Hepatocyte (in vitro differentiated cells): ENCODE data around the gene OR2F2. TPM values are rescaled to one million over a fixed set of nuclear protein-coding genes. Genes with fewer than 3 reads are reported as not detected.

Experiments used
- DNase-seq: peaks from one replicate; pipeline ENCODE4 v3.0.0-alpha.2; 2016; ENCODE audit warnings: low spot score
- H2AFZ ChIP-seq: fragments of 200-600 bp; sonication (generic); 2 replicates; pipeline ENCODE4 v1.6.0; 2016; ENCODE audit warnings: antibody characterized with exemption, mild to moderate bottlenecking
- H3K27ac ChIP-seq: fragments of 200-600 bp; sonication (generic); 2 replicates; pipeline ENCODE4 v1.5.1; 2016; ENCODE audit warnings: mild to moderate bottlenecking
- H3K27me3 ChIP-seq: fragments of 200-600 bp; sonication (generic); 2 replicates; pipeline ENCODE4 v1.6.1; 2016
- H3K36me3 ChIP-seq: fragments of 200-600 bp; sonication (generic); replicated peaks from 2 replicates; pipeline ENCODE4 v1.5.1; 2016; ENCODE audit warnings: low read depth; ENCODE audit not compliant: insufficient read depth
- H3K4me1 ChIP-seq: fragments of 200-600 bp; sonication (generic); 2 replicates; pipeline ENCODE4 v1.5.1; 2016; ENCODE audit warnings: mild to moderate bottlenecking, moderate library complexity; ENCODE audit not compliant: insufficient read depth
- H3K4me2 ChIP-seq: fragments of 200-600 bp; sonication (generic); 2 replicates; pipeline ENCODE4 v1.6.0; 2016
- H3K4me3 ChIP-seq: fragments of 200-600 bp; sonication (generic); 2 replicates; pipeline ENCODE4 v1.5.1; 2016; ENCODE audit warnings: mild to moderate bottlenecking
- H3K79me2 ChIP-seq: fragments of 200-600 bp; sonication (generic); 2 replicates; pipeline ENCODE4 v1.6.0; 2017; ENCODE audit warnings: mild to moderate bottlenecking
- H3K9me2 ChIP-seq: fragments of 200-600 bp; sonication (generic); replicated peaks from 2 replicates; pipeline ENCODE4 v1.6.0; 2017; ENCODE audit warnings: mild to moderate bottlenecking; ENCODE audit not compliant: insufficient read depth
- H3K9me3 ChIP-seq: fragments of 200-600 bp; sonication (generic); 2 replicates; pipeline ENCODE4 v1.5.1; 2016; ENCODE audit warnings: low read depth, mild to moderate bottlenecking
- H4K20me1 ChIP-seq: fragments of 200-600 bp; sonication (generic); 2 replicates; pipeline ENCODE4 v1.6.0; 2016; ENCODE audit warnings: mild to moderate bottlenecking; ENCODE audit not compliant: insufficient read depth, poor library complexity, severe bottlenecking
- EZH2 ChIP-seq: fragments of 200-600 bp; sonication (generic); IDR thresholded peaks from 2 replicates; pipeline ENCODE4 v1.6.1; 2016; ENCODE audit warnings: antibody characterized with exemption, mild to moderate bottlenecking, borderline replicate concordance
- EZH2phosphoT487 ChIP-seq: fragments of 200-600 bp; sonication (generic); IDR thresholded peaks from one replicate; pipeline ENCODE4 v1.6.1; 2018; ENCODE audit warnings: antibody characterized with exemption, mild to moderate bottlenecking, low read depth, moderate library complexity; ENCODE audit not compliant: unreplicated experiment, severe bottlenecking
- WGBS: methylation state at CpG from one replicate; pipeline ENCODE4 v1.1.6; 2016; ENCODE audit warnings: low lambda C conversion rate; ENCODE audit errors: missing lambda C conversion rate; 5-methylcytosine and 5-hydroxymethylcytosine counted together
- polyA plus RNA-seq: library from polyadenylated mRNA; unstranded; fragments of >200 nt; fragmentation: Nextera tagmentation; extraction: Ambion mirVana; gene quantifications from 2 replicates; pipeline ENCODE4 v1.2.1, GENCODE V29; 2016
- total RNA-seq: library from RNA; depleted of rRNA; stranded (reverse); fragments of >200 nt; gene quantifications from 2 replicates; pipeline ENCODE4 v1.2.3, GENCODE V29; 2014
- TF ChIP-seq, protein P1 (sequence below): fragments of 200-600 bp; sonication (generic); IDR thresholded peaks from 2 replicates; pipeline ENCODE4 v1.5.1; 2016; ENCODE audit warnings: antibody characterized with exemption, mild to moderate bottlenecking; ENCODE audit not compliant: poor library complexity

OR2F2 gene
- total and polyA plus RNA-seq, 2 experiments from 2014 or later, result not detected

DNA sequence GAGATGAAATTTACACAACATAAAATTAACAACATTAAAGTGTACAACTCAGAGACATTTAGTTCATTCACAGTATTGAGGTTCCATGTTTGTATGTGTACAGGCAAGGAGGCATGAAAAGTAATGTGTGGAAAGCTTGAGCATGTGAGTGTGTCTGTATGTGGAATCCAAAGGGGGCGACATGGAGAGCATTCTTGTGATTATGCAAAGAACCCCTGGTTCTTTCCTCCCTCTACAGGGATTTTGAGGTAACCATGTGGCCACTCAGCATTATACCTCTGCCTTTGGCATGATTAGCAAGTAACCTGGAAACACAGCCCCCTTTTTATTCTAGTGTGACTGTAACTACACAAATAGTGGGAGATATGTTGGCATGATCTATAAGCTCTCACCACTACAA lies 40.6 kb downstream of the OR2F2 start:
- 60% methylated on average over 1 of the region's 1 CpG for WGBS
- Histone ChIP-seq H3K27me3 (no peaks in the 10 kb centered on the region), H3K79me2 (no peaks in the 10 kb centered on the region), H3K4me3 (no peak overlapping the region), H2AFZ (no peak overlapping the region), H3K36me3 (no peaks in the 10 kb centered on the region), H4K20me1 (no peaks in the 10 kb centered on the region), H3K4me1 (no peaks in the 10 kb centered on the region), H3K9me2 (no peaks in the 10 kb centered on the region), H3K27ac (no peak overlapping the region), H3K9me3 (no peaks in the 10 kb centered on the region), H3K4me2 (no peak overlapping the region)
- TF ChIP-seq, protein P1, sequence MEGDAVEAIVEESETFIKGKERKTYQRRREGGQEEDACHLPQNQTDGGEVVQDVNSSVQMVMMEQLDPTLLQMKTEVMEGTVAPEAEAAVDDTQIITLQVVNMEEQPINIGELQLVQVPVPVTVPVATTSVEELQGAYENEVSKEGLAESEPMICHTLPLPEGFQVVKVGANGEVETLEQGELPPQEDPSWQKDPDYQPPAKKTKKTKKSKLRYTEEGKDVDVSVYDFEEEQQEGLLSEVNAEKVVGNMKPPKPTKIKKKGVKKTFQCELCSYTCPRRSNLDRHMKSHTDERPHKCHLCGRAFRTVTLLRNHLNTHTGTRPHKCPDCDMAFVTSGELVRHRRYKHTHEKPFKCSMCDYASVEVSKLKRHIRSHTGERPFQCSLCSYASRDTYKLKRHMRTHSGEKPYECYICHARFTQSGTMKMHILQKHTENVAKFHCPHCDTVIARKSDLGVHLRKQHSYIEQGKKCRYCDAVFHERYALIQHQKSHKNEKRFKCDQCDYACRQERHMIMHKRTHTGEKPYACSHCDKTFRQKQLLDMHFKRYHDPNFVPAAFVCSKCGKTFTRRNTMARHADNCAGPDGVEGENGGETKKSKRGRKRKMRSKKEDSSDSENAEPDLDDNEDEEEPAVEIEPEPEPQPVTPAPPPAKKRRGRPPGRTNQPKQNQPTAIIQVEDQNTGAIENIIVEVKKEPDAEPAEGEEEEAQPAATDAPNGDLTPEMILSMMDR, result no peak
- TF ChIP-seq EZH2, result no peak
- no peak for TF ChIP-seq EZH2phosphoT487
- DNase-seq, result no peak

DNA sequence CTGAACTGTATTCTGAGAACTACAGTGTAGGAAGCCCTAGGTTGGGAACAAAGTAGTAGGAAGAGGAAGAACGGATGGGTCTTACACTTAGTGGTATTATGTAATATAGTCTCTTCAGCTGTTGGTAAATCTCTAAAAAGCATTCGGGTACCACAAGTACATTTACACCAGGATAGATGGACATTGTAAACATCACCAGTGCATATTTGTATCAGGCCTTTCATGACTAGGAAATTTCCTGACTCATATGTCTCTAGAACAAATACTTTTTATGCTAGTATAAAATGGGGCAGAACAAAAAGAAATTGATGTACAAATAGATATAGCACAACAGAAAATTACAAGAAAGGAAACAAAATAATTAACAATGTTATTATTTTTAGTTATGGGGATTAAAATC lies 43.6 kb downstream of the OR2F2 start:
- no peak overlapping the region for H3K4me2 ChIP-seq
- WGBS, result 82% methylated on average over 2 of the region's 2 CpGs
- H2AFZ ChIP-seq, result no peak overlapping the region
- H3K9me2 ChIP-seq, result no peaks in the 10 kb centered on the region
- TF ChIP-seq, protein P1, result no peak
- no peak for TF ChIP-seq EZH2
- no peak for TF ChIP-seq EZH2phosphoT487
- no peak for DNase-seq
- H3K9me3 ChIP-seq, result no peaks in the 10 kb centered on the region
- no peaks in the 10 kb centered on the region for H3K4me1 ChIP-seq
- no peaks in the 10 kb centered on the region for H4K20me1 ChIP-seq
- no peak overlapping the region for H3K4me3 ChIP-seq
- H3K27ac ChIP-seq, result no peak overlapping the region
- no peaks in the 10 kb centered on the region for H3K27me3 ChIP-seq
- H3K79me2 ChIP-seq, result no peaks in the 10 kb centered on the region
- H3K36me3 ChIP-seq, result no peaks in the 10 kb centered on the region

DNA sequence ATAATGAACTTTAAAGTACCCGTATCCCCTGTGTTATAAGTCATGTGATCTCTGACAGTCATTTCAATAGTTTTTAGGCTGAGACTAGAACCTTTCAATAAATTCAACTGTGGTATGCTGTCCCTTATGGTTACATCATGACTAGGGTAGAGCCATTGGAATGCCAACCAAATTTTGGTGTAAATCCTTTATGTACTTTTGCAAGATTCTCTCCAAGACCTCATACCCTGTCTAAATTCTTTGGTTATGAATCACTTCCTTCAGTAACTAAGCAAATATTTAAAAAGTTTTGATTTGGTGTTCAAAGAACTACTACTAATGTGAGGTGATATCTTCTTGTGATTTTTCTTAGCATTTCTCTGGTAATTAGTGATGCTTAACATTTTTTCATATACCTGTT lies 44.3 kb downstream of the OR2F2 start:
- H3K4me1 ChIP-seq, result no peaks in the 10 kb centered on the region
- no peak overlapping the region for H2AFZ ChIP-seq
- H3K4me3 ChIP-seq, result no peak overlapping the region
- no peak overlapping the region for H3K4me2 ChIP-seq
- no peaks in the 10 kb centered on the region for H3K9me2 ChIP-seq
- no peaks in the 10 kb centered on the region for H3K36me3 ChIP-seq
- TF ChIP-seq EZH2phosphoT487, result no peak
- TF ChIP-seq, protein P1, result no peak
- no peak for TF ChIP-seq EZH2
- no peaks in the 10 kb centered on the region for H3K9me3 ChIP-seq
- 92% methylated on average over 1 of the region's 1 CpG for WGBS
- no peaks in the 10 kb centered on the region for H4K20me1 ChIP-seq
- H3K27ac ChIP-seq, result no peak overlapping the region
- H3K27me3 ChIP-seq, result no peaks in the 10 kb centered on the region
- no peak for DNase-seq
- H3K79me2 ChIP-seq, result no peaks in the 10 kb centered on the region

DNA sequence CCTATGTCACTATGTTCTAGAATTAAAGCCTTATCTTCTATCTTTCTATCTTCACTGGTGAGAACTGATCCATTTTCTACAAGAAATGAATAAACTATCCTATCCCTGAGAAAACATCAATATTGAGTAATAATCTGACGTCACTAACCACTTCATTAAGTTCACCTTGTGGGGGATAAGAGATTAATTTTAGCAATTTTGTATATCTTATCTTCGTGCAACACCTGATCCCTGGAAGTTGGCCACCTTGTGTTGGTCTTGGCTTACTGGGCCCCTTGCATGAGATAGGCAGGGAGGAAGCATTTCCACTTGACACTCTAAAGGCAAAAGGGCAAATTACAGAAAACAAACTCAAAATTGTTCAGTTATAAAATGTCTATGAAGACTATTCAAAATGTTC lies 45.0 kb downstream of the OR2F2 start:
- Histone ChIP-seq H3K9me2 (no peaks in the 10 kb centered on the region), H3K79me2 (no peaks in the 10 kb centered on the region), H2AFZ (no peak overlapping the region), H3K4me1 (no peaks in the 10 kb centered on the region), H3K27me3 (no peaks in the 10 kb centered on the region), H4K20me1 (no peaks in the 10 kb centered on the region), H3K36me3 (no peaks in the 10 kb centered on the region), H3K9me3 (no peaks in the 10 kb centered on the region), H3K4me3 (no peak overlapping the region), H3K27ac (no peak overlapping the region), H3K4me2 (no peak overlapping the region)
- WGBS, result 69% methylated on average over 2 of the region's 2 CpGs
- TF ChIP-seq EZH2phosphoT487, result no peak
- TF ChIP-seq EZH2, result no peak
- TF ChIP-seq, protein P1, result no peak
- DNase-seq, result no peak
